Muscle layer of duodenum (tissue), 2 donors: ENCODE data around the gene KANK3.
"Not testable (repeated sequence)": the region's sequence is repeated elsewhere in the genome, so short reads cannot be mapped to it uniquely, and the experiment has no call there.

Experiments
- H3K27ac ChIP-seq: one replicate; pipeline ENCODE4 v1.7.0; 2013; ENCODE audit warnings: mild to moderate bottlenecking, low read length
- H3K27me3 ChIP-seq: one replicate; pipeline ENCODE4 v1.7.0; 2013; ENCODE audit warnings: low read depth, mild to moderate bottlenecking, control low read depth, low read length
- H3K36me3 ChIP-seq, 2 donors: one replicate each; pipeline ENCODE4 v1.7.0; 2013; ENCODE audit warnings: low read length in 2 of 2, control low read depth in 1 of 2, mild to moderate bottlenecking in 1 of 2; ENCODE audit not compliant: insufficient read depth in 2 of 2, control insufficient read depth in 1 of 2
- H3K4me1 ChIP-seq, 2 donors: one replicate each; pipeline ENCODE4 v1.7.0; 2013; ENCODE audit warnings: low read length in 2 of 2, mild to moderate bottlenecking in 2 of 2, control low read depth in 1 of 2, moderate library complexity in 1 of 2; ENCODE audit not compliant: insufficient read depth in 2 of 2, control insufficient read depth in 1 of 2
- H3K4me3 ChIP-seq, 2 donors: one replicate each; pipeline ENCODE4 v1.7.0; 2013; ENCODE audit warnings: low read length in 2 of 2, low read depth in 1 of 2, mild to moderate bottlenecking in 1 of 2
- H3K9me3 ChIP-seq, 2 donors: one replicate each; pipeline ENCODE4 v1.7.0; 2013; ENCODE audit warnings: low read length in 2 of 2, control low read depth in 1 of 2, mild to moderate bottlenecking in 1 of 2; ENCODE audit not compliant: control insufficient read depth in 1 of 2
- donor health status: healthy.

KANK3 gene

GRCh38 chr19:8366961-8367326, 23.9 kb upstream of the KANK3 start:
- Histone ChIP-seq H3K36me3 (peaks cover 0 to 4% of the 10 kb centered on the region in 2 donors), H3K4me1 (peaks cover 9 to 38% of the 10 kb centered on the region in 2 donors), H3K9me3 (no peaks in the 10 kb centered on the region), H3K27me3 (no peaks in the 10 kb centered on the region), H3K4me3 (peak overlapping the region; percentile 10 to 44), H3K27ac (peak overlapping the region; percentile 79)

GRCh38 chr19:8366121-8366581, 23.1 kb upstream of the KANK3 start:
- peaks cover 9 to 38% of the 10 kb centered on the region in 2 donors for H3K4me1 ChIP-seq
- peak overlapping the region in 1 of 2 donors; percentile 28 for H3K4me3 ChIP-seq
- H3K27ac ChIP-seq: peak overlapping the region; percentile 63
- H3K36me3 ChIP-seq: peaks cover 0 to 1% of the 10 kb centered on the region in 2 donors
- no peaks in the 10 kb centered on the region for H3K9me3 ChIP-seq
- H3K27me3 ChIP-seq: no peaks in the 10 kb centered on the region

- peak within 1 kb of the TSS; percentile 65 to 84 for H3K4me3 ChIP-seq
- H3K9me3 ChIP-seq: no peaks in the 10 kb centered on the region
- no peaks in the 10 kb centered on the region for H3K27me3 ChIP-seq
- H3K36me3 ChIP-seq: no peaks in the 10 kb centered on the region
- peak within 1 kb of the TSS; percentile 86 for H3K27ac ChIP-seq
- H3K4me1 ChIP-seq: peaks cover 9 to 35% of the 10 kb centered on the region in 2 donors
Measured at GRCh38 chr19:8363803-8364771, 21.0 kb upstream of the KANK3 start, which contains the start of gene ANGPTL4. ANGPTL4 (plus strand) TSS chr19:8364155; CDS start chr19:8364322, 167 bp downstream.

- Histone ChIP-seq H3K9me3 (no peaks in the 10 kb centered on the region), H3K27me3 (no peaks in the 10 kb centered on the region), H3K4me3 (peak overlapping the region in 1 of 2 donors; percentile 24), H3K27ac (peak overlapping the region; percentile 95), H3K4me1 (peaks cover 9 to 18% of the 10 kb centered on the region in 2 donors), H3K36me3 (no peaks in the 10 kb centered on the region)
Measured at GRCh38 chr19:8361921-8362793, 19.1 kb upstream of the KANK3 start.

GRCh38 chr19:8360196-8360595, 17.1 kb upstream of the KANK3 start:
- H3K4me1 ChIP-seq: peaks cover 5 to 9% of the 10 kb centered on the region in 2 donors
- H3K27me3 ChIP-seq: no peaks in the 10 kb centered on the region
- H3K4me3 ChIP-seq: no peak overlapping the region
- no peak overlapping the region for H3K27ac ChIP-seq
- H3K9me3 ChIP-seq: no peaks in the 10 kb centered on the region
- no peaks in the 10 kb centered on the region for H3K36me3 ChIP-seq

- H3K9me3 ChIP-seq: no peaks in the 10 kb centered on the region
- peaks cover 5 to 9% of the 10 kb centered on the region in 2 donors for H3K4me1 ChIP-seq
- H3K4me3 ChIP-seq: no peak overlapping the region
- H3K27me3 ChIP-seq: no peaks in the 10 kb centered on the region
- no peaks in the 10 kb centered on the region for H3K36me3 ChIP-seq
- no peak overlapping the region for H3K27ac ChIP-seq
Measured at GRCh38 chr19:8358948-8359347, 15.9 kb upstream of the KANK3 start.

- no peaks in the 10 kb centered on the region for H3K36me3 ChIP-seq
- no peaks in the 10 kb centered on the region for H3K27me3 ChIP-seq
- H3K27ac ChIP-seq: no peak overlapping the region
- no peaks in the 10 kb centered on the region for H3K9me3 ChIP-seq
- no peak overlapping the region for H3K4me3 ChIP-seq
- peaks cover 0 to 2% of the 10 kb centered on the region in 2 donors for H3K4me1 ChIP-seq
Measured at GRCh38 chr19:8357007-8357521, 14.0 kb upstream of the KANK3 start.

GRCh38 chr19:8355631-8356402, 12.8 kb upstream of the KANK3 start:
- peaks cover 0 to 5% of the 10 kb centered on the region in 2 donors for H3K4me1 ChIP-seq
- no peaks in the 10 kb centered on the region for H3K9me3 ChIP-seq
- no peaks in the 10 kb centered on the region for H3K27me3 ChIP-seq
- H3K4me3 ChIP-seq: no peak overlapping the region
- no peak overlapping the region for H3K27ac ChIP-seq
- no peaks in the 10 kb centered on the region for H3K36me3 ChIP-seq

- H3K4me1 ChIP-seq: not testable (repeated sequence)
Measured at GRCh38 chr19:8352845-8353244, 9.8 kb upstream of the KANK3 start.

GRCh38 chr19:8352134-8352827, 9.2 kb upstream of the KANK3 start:
- Histone ChIP-seq H3K27me3 (no peaks in the 10 kb centered on the region), H3K9me3 (no peaks in the 10 kb centered on the region), H3K27ac (no peak overlapping the region), H3K36me3 (no peaks in the 10 kb centered on the region), H3K4me3 (no peak overlapping the region), H3K4me1 (peaks cover 0 to 5% of the 10 kb centered on the region in 2 donors)

More at GRCh38 chr19:8352845-8353244, 9.8 kb upstream of the KANK3 start:
- not testable (repeated sequence) for H3K27me3 ChIP-seq, H3K4me3 ChIP-seq, H3K9me3 ChIP-seq, H3K36me3 ChIP-seq, H3K27ac ChIP-seq
